ENCODE results near the gene COL23A1. TPM values are rescaled to one million over a fixed set of nuclear protein-coding genes. Genes with fewer than 3 reads are reported as not detected.

Gene COL23A1
- total and polyA plus RNA-seq, 2 experiments from 2014 or later: 1.1 to 5.1 TPM

- Histone ChIP-seq H3K36me3 (replicated peaks; ENCODE audit: insufficient read depth, low read depth) (no peaks in the 10 kb centered on the region), H3K9me3 (ENCODE audit: low read depth) (no peaks in the 10 kb centered on the region), H3K27me3 (no peaks in the 10 kb centered on the region), H3K4me3 (no peak overlapping the region), H3K9me2 (replicated peaks; ENCODE audit: insufficient read depth) (no peaks in the 10 kb centered on the region), H3K4me1 (ENCODE audit: insufficient read depth) (no peaks in the 10 kb centered on the region), H2AFZ (no peak overlapping the region), H3K79me2 (no peaks in the 10 kb centered on the region), H3K27ac (no peak overlapping the region), H4K20me1 (ENCODE audit: insufficient read depth, poor library complexity, severe bottlenecking) (no peaks in the 10 kb centered on the region), H3K4me2 (no peak overlapping the region)
- 92% methylated on average over 22 of the region's 22 CpGs for WGBS (ENCODE audit: low lambda C conversion rate, missing lambda C conversion rate)
- DNase-seq (ENCODE audit: low spot score): no peak
- no peak for TF ChIP-seq CTCF (IDR thresholded peaks at IDR 0.05; ENCODE audit: poor library complexity)
- TF ChIP-seq EZH2phosphoT487 (IDR thresholded peaks at IDR 0.05; ENCODE audit: low read depth, severe bottlenecking, unreplicated experiment): no peak
- TF ChIP-seq EZH2 (IDR thresholded peaks at IDR 0.05; ENCODE audit: borderline replicate concordance): no peak
Observed at GRCh38 chr5:178454821-178455479, 135.2 kb downstream of the COL23A1 start.

GRCh38 chr5:178454303-178454702 is 135.9 kb downstream of the COL23A1 start:
- Histone ChIP-seq H3K27ac (no peak overlapping the region), H3K4me3 (no peak overlapping the region), H3K9me2 (replicated peaks; ENCODE audit: insufficient read depth) (no peaks in the 10 kb centered on the region), H3K4me1 (ENCODE audit: insufficient read depth) (no peaks in the 10 kb centered on the region), H4K20me1 (ENCODE audit: insufficient read depth, poor library complexity, severe bottlenecking) (no peaks in the 10 kb centered on the region), H3K4me2 (no peak overlapping the region), H3K79me2 (no peaks in the 10 kb centered on the region), H3K27me3 (no peaks in the 10 kb centered on the region), H2AFZ (no peak overlapping the region), H3K36me3 (replicated peaks; ENCODE audit: insufficient read depth, low read depth) (no peaks in the 10 kb centered on the region), H3K9me3 (ENCODE audit: low read depth) (no peaks in the 10 kb centered on the region)
- WGBS (ENCODE audit: low lambda C conversion rate, missing lambda C conversion rate): 89% methylated on average over 3 of the region's 3 CpGs
- TF ChIP-seq EZH2 (IDR thresholded peaks at IDR 0.05; ENCODE audit: borderline replicate concordance) (no peak), CTCF (IDR thresholded peaks at IDR 0.05; ENCODE audit: poor library complexity) (no peak), EZH2phosphoT487 (IDR thresholded peaks at IDR 0.05; ENCODE audit: low read depth, severe bottlenecking, unreplicated experiment) (no peak)
- DNase-seq (ENCODE audit: low spot score): no peak

- H3K27ac ChIP-seq: no peak overlapping the region
- no peaks in the 10 kb centered on the region for H3K4me1 ChIP-seq (ENCODE audit: insufficient read depth)
- 47% methylated on average over 4 of the region's 4 CpGs for WGBS (ENCODE audit: low lambda C conversion rate, missing lambda C conversion rate)
- no peak for DNase-seq (ENCODE audit: low spot score)
- no peaks in the 10 kb centered on the region for H3K27me3 ChIP-seq
- H2AFZ ChIP-seq: no peak overlapping the region
- H3K79me2 ChIP-seq: no peaks in the 10 kb centered on the region
- H4K20me1 ChIP-seq (ENCODE audit: insufficient read depth, poor library complexity, severe bottlenecking): no peaks in the 10 kb centered on the region
- H3K9me3 ChIP-seq (ENCODE audit: low read depth): no peaks in the 10 kb centered on the region
- H3K4me3 ChIP-seq: no peak overlapping the region
- H3K9me2 ChIP-seq (replicated peaks; ENCODE audit: insufficient read depth): no peaks in the 10 kb centered on the region
- H3K4me2 ChIP-seq: no peak overlapping the region
- TF ChIP-seq EZH2phosphoT487 (IDR thresholded peaks at IDR 0.05; ENCODE audit: low read depth, severe bottlenecking, unreplicated experiment): no peak
- no peak for TF ChIP-seq EZH2 (IDR thresholded peaks at IDR 0.05; ENCODE audit: borderline replicate concordance)
- no peak for TF ChIP-seq CTCF (IDR thresholded peaks at IDR 0.05; ENCODE audit: poor library complexity)
- no peaks in the 10 kb centered on the region for H3K36me3 ChIP-seq (replicated peaks; ENCODE audit: insufficient read depth, low read depth)
Observed at GRCh38 chr5:178453224-178453623, 137.0 kb downstream of the COL23A1 start.

Data from hepatocyte (in vitro differentiated cells).